K562 (cell line): ENCODE data around the gene SYNE2.

ENCODE experiments used
- ESRRA ChIP-seq: fragments of 450-650 bp; IDR thresholded peaks from 2 replicates; pipeline ENCODE4 v1.6.1; 2014; ENCODE audit warnings: low read depth, mild to moderate bottlenecking, moderate library complexity, borderline replicate concordance
- KAT7 ChIP-seq: sonication (generic); formaldehyde crosslinking; IDR thresholded peaks from 2 replicates; pipeline ENCODE4 v1.8.0; 2022; ENCODE audit warnings: missing genetic modification reagents, mild to moderate bottlenecking, borderline replicate concordance
- SMC3 ChIP-seq: conservative IDR thresholded peaks from 2 replicates; pipeline ENCODE4 v1.6.1; 2011; ENCODE audit warnings: low read depth, low read length, improper control_type of control experiment; ENCODE audit not compliant: insufficient read depth
- TCF7L2 ChIP-seq: fragments of 150-350 bp; IDR thresholded peaks from 2 replicates; pipeline ENCODE4 v1.6.1; 2016; ENCODE audit warnings: low read depth, mild to moderate bottlenecking, low read length, moderate library complexity
- YY1 ChIP-seq, 3 experiments: IDR thresholded peaks; 2 replicates each; pipeline ENCODE4 v1.6.1; 2011; ENCODE audit warnings: low read length in 2 of 3, mild to moderate bottlenecking in 2 of 3, moderate library complexity in 2 of 3, borderline replicate concordance in 1 of 3, control low read depth in 1 of 3, low read depth in 1 of 3; ENCODE audit not compliant: insufficient read depth in 3 of 3, insufficient replicate concordance in 2 of 3, control insufficient read depth in 1 of 3, insufficient read length in 1 of 3; ENCODE audit errors: extremely low read depth in 1 of 3
- ZNF311 ChIP-seq: fragments of 250-450 bp; sonication (Bioruptor Pico); IDR thresholded peaks from 2 replicates; pipeline ENCODE4 v1.4.0; 2020; ENCODE audit warnings: mild to moderate bottlenecking, moderate library complexity
- TF ChIP-seq, protein P1 (sequence below): sonication (generic); formaldehyde crosslinking; IDR thresholded peaks from 2 replicates; pipeline ENCODE4 v1.5.0; 2020; ENCODE audit warnings: missing genetic modification reagents
- TF ChIP-seq, protein P2 (sequence below): sonication (generic); formaldehyde crosslinking; IDR thresholded peaks from 2 replicates; pipeline ENCODE4 v1.8.1; 2023; ENCODE audit warnings: mild to moderate bottlenecking, missing genetic modification reagents

DNA sequence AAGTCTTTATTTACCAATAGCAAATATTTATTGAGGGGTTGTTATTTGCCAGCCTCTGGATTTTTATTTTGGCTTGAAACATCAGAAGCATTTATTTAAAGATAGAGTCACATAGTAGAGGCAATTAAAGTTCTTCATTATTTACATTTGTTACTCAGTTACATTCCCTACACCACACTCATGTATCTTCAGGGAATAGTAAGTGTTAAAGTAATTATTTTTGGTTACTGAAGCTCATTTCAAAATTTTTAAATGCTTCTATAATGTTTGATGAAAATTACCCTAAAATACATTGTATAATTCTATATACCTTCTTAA, 235.8 kb downstream of the SYNE2 start:
- TF ChIP-seq, protein P1, sequence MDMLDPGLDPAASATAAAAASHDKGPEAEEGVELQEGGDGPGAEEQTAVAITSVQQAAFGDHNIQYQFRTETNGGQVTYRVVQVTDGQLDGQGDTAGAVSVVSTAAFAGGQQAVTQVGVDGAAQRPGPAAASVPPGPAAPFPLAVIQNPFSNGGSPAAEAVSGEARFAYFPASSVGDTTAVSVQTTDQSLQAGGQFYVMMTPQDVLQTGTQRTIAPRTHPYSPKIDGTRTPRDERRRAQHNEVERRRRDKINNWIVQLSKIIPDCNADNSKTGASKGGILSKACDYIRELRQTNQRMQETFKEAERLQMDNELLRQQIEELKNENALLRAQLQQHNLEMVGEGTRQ (CRISPR knock-in tag): no peak
- TF ChIP-seq ESRRA: no peak
- no peak for TF ChIP-seq ZNF311 (CRISPR knock-in tag)
- TF ChIP-seq TCF7L2: no peak
- TF ChIP-seq, protein P2, sequence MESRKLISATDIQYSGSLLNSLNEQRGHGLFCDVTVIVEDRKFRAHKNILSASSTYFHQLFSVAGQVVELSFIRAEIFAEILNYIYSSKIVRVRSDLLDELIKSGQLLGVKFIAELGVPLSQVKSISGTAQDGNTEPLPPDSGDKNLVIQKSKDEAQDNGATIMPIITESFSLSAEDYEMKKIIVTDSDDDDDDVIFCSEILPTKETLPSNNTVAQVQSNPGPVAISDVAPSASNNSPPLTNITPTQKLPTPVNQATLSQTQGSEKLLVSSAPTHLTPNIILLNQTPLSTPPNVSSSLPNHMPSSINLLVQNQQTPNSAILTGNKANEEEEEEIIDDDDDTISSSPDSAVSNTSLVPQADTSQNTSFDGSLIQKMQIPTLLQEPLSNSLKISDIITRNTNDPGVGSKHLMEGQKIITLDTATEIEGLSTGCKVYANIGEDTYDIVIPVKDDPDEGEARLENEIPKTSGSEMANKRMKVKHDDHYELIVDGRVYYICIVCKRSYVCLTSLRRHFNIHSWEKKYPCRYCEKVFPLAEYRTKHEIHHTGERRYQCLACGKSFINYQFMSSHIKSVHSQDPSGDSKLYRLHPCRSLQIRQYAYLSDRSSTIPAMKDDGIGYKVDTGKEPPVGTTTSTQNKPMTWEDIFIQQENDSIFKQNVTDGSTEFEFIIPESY (CRISPR knock-in tag): no peak
- TF ChIP-seq KAT7: no peak
- no peak for TF ChIP-seq SMC3
- TF ChIP-seq YY1 (IDR thresholded peaks at IDR 0.05; ENCODE audit: borderline replicate concordance in 1 of 3, control insufficient read depth in 1 of 3, extremely low read depth in 1 of 3, insufficient read depth in 3 of 3, insufficient read length in 1 of 3, insufficient replicate concordance in 2 of 3, low read depth in 1 of 3, low read length in 2 of 3): no peak
